ENCODE results near the gene XAGE3.
"Not testable (repeated sequence)": the region's sequence is repeated elsewhere in the genome, so short reads cannot be mapped to it uniquely, and the experiment has no call there.

- TF ChIP-seq, protein P1, sequence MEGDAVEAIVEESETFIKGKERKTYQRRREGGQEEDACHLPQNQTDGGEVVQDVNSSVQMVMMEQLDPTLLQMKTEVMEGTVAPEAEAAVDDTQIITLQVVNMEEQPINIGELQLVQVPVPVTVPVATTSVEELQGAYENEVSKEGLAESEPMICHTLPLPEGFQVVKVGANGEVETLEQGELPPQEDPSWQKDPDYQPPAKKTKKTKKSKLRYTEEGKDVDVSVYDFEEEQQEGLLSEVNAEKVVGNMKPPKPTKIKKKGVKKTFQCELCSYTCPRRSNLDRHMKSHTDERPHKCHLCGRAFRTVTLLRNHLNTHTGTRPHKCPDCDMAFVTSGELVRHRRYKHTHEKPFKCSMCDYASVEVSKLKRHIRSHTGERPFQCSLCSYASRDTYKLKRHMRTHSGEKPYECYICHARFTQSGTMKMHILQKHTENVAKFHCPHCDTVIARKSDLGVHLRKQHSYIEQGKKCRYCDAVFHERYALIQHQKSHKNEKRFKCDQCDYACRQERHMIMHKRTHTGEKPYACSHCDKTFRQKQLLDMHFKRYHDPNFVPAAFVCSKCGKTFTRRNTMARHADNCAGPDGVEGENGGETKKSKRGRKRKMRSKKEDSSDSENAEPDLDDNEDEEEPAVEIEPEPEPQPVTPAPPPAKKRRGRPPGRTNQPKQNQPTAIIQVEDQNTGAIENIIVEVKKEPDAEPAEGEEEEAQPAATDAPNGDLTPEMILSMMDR (IDR thresholded peaks at IDR 0.05) = not testable (repeated sequence)
- TF ChIP-seq POLR2A (IDR thresholded peaks at IDR 0.05) = not testable (repeated sequence)
Measured at GRCh38 chrX:52905531-52905930, 37.6 kb upstream of the XAGE3 start.
